HG03175 (cell line): ENCODE measurements around the gene HOXC9.

Experiments used
- ATAC-seq: cut with Tn5 transposase; IDR thresholded peaks from one replicate; pipeline ENCODE4 v1.9.1; 2021; ENCODE audit warnings: mild to moderate bottlenecking, moderate library complexity; ENCODE audit not compliant: unreplicated experiment

The HOXC9 gene

DNA sequence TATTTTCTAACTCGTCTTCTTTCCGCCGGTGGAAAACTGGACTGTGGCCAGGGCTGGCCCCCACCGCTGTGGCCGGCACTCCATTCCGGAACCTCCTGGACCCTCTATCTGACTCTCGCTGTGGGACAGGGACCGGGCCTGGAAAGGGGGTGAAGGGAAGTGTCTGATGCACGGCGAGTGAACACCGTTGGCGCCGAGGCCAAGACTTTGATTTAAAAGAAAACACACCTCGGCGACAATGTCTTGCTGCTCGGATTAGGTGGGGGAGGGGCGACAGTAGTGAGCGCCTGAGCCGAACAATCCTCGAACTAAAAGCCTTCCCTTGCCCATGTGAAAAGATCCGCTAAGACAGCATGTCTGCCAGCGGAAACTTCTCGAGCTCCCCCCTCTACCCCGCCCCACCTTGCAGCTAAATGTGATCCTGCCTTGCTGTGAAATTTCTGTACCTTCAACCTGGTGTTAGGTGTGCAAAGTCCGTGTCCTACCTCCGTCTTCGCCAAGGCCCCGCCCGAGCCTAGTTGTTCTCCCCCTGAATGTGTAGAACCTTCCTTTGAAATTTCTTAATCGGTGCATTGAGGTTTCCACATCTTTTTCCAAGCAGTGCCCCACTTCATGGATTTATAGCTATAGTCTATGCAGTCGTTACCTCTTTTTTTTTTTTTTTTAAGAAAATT lies 24.3 kb upstream of the HOXC9 start:
- ATAC-seq, result no peak

DNA sequence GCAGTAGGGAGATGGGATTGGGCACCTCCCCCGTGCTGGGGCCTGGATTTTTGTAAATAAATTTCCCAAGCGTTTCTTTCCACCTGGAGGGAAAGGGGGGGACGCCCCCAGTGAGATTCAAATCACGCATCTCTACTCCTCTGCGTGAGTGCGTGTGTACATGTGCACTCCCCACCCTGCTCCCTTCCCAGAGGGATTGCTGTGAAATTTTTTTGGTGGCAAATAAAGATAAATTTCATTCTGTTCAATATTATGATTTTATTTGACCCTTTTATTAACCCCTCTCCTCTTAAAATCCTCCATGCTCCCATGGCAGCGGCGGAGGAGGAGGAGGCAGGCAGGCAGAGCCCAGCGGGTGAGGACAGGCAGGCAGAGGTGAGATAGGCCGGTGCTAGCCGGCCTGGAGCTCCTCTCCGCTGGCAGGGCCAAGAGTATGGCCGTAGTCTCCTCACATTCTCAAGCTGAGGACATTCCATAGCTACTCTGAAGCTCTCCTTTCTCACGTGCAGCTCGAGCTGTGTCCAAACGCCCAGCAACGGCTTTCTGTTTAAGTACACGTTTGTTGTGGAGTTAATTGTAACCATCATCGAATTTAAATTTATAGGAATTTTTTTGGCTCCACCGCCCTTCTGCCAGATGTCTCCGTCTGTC lies 23.7 kb upstream of the HOXC9 start:
- ATAC-seq, result no peak

DNA sequence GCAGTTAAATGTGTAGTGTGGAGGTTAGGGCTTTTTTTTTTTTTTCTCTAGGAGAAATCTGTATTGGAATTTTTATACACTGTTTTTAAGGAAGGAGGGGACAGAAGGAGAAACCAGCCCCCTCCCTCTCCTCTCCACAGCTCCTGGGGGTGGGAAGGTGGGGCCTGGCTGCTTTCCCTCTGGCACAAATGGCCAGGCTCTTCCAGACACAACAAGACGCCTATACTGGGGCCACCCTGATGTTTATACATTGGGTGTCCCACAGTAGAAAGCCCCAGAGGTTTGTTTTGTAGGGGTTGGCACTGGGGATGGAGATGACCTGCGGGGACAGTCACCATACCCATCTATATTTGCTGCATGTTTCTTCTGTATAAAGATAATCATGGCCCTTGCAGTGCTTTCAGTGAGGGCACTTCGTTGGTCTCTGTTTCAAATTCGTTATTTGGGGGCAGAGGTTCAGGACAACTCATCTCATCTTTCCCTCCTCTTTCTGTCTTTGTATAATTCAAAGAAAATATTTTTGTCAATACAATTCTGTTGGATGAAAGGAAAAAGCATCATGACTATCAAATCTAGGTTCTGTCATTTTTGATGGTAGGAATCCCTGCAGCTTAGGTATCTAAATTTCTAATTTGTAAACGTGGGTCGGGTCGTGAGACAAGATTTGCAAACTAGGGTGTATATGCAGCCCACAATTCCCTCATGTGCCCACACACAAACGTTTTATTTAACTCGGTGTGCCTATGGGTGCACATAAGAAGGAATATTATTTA lies 23.0 kb upstream of the HOXC9 start:
- ATAC-seq, result no peak

DNA sequence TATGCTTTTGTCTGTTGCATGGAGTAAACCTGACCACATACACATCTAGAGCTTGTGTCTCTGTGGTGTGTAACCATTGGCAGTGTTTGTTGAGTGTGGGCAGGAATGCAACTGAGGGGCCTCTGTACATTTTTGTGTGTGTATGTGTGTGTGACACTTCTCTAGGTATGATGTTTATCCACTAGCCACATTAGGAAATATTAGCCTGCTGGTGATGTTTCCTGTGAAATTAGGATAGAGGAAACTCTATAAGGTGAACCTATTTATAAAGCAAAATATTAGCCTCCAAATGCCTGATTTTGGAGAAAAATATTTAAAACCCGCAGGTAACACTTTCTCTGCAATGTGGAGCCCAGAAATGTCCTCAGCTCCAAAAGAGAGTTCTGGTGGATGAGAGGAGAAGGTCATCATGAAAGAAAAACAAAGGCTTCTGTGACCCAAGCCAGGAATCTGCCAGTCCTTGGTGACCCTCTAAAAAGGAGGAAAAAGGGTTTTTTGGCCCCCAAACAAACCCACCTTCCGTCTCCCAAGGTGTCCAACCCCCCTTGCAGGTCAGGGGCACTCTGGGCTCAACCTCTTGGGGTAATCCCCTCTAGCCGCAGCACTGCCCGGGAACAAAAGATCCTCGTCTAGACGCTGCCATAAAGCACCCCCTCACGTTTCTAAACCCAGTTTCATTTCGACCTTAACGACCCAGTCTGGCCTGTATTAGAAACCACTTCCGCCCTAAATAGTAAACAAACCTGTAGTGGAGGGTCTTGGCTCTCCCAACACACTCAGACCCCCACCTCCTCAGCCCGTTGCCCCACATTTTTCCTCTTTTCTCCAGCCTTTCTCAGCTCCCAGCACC lies 22.1 kb upstream of the HOXC9 start:
- no peak for ATAC-seq

DNA sequence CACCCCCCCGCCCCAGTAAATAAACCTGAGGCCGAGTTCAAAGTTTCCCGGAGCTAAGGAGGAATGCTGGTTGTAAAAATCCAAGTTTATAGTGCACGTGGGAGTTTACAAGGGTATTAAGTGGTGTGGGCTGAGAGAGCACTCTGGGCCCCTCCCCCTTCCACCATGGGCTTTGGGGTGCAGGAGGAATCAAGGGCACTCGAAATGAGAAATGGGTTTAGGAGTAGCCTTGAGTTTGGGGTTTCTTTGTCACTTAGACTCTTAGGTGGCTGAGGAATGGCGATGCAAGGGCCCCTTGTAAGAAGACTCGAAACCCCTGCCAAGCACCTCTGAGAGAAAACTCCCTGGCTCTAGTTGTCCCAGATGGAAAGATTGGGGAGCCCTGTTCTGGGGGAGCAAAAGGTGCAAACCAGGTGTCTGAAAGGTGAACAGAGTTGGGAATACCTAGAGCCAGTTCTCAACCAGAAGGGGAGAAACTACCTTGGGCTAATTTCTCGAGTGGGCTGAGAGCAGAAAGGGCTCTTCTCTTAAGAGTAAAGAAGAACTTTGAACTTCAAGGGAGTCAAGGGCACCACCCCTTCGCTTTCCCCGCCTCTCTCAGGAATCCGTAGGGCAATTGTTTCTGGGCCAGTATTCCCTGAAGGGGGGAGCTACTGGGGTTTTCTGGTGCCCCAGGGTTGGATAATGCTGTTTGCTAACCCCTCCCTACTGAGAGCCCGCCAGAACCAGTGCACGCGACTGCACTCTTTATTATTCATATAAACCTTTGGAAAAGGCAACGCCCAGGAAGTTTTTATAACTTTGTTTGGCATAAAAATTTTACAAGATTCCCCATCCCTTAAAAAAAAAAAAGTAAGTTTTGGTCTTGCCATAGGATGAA lies 21.2 kb upstream of the HOXC9 start:
- no peak for ATAC-seq

DNA sequence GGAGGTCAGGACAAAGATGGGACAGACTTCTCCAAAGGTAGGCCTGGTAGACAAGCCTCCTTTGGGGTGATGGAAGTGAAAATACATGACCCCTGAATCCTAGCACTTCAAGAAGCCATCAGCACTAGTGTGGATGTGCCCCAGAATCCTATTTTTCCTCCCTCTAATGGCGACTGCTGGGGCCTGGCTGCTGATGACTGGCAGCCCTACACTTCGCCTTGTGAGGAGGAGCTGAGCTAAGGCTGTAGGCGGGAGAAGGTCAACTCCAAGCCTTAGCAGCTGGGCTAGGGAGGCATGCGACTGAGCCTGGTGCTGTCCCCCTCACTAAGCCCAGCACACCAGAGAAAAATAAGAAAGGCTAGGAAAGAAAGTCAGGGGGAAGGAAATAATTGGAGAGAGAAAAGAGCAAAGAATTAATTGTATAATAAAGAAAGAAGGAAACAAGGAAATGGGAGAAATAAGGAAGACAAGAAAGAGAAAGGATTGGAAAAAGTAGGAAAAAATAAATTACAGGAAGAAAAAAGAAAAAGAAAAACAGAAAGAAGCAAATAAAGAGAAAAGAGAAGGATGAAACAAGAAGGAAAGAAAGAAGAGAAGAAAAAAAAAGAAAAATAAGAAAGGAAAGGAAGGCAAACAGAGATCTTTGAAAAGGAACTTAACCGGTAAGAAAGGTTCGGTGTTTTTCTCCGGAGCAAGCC lies 19.7 kb upstream of the HOXC9 start:
- ATAC-seq, result no peak

DNA sequence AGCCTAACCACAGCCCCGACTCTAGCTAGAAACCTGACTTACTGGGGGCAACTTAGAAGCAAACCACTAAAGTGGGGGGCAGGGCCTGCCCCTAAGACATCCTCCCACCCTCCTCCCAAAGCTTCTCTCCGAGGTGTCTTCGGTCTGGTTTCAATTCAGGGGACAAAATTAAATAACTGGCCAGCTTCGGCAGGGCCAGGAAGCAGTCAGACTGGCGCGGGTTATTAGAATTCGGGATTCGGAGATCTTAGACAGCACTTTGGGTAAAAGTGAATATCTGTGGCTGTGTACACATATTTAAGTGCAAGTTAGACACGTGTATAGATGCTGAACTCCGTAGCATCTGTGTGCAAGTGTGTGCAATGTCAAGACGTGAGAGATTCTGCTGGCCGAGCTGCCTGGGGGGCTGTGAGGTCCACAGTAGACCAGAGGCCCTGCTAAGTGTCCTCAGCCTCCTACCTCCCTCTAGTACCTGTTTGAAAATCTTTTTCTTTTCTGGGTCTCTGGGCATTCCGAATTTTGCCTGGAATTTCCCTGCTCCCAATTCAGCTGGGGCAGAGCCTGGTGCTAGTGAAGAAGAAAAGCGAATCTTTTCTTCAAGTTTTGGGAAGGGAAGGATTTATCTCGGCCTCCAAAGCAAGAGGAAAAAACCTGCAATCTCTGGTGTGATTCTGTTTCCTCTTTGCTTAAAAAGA lies 19.0 kb upstream of the HOXC9 start:
- ATAC-seq, result no peak

DNA sequence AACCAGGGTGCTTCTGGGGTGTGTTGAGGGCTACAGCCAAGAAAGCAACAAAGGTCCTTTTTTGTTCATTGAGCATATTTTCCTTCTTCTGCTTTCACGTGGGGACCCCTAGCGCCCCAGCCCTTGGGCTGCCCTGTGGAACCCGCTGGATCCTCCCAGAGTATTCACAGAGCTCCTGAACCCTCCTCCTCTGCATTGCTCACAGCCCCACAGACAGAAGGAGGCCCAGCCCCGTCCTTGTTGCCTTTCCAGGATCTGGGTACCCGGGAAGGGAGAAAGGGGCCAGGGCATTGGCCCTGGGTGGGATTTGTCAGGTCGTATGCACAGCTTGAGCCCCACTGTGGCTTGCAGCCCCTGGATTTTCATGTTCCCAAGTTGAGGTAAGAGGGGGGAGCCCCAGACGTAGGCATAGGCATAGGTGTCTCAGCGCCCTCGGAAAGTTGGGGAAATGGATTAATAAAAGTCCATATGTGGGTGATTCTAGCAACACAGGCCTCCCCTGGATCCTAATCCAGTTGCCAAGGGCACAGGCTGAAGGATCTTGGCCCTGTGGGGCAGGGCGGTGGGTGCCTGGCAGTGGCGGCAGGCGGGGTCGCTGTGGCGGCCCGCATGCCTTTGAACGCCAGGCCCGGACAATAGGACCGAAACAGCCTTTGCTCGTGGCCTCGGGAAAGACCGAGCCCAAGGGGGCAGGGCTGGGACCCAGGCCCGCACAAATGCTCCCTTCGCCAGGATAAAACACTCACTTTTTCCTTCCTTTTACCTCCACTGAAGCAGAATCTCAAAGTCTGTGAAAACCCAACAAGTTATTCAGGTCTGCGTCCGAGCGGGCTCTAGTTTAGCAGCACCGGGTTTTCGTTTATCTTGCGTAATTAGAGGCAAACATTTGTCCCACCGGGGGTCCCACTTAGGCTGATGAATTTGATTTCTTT lies 18.1 kb upstream of the HOXC9 start:
- no peak for ATAC-seq

DNA sequence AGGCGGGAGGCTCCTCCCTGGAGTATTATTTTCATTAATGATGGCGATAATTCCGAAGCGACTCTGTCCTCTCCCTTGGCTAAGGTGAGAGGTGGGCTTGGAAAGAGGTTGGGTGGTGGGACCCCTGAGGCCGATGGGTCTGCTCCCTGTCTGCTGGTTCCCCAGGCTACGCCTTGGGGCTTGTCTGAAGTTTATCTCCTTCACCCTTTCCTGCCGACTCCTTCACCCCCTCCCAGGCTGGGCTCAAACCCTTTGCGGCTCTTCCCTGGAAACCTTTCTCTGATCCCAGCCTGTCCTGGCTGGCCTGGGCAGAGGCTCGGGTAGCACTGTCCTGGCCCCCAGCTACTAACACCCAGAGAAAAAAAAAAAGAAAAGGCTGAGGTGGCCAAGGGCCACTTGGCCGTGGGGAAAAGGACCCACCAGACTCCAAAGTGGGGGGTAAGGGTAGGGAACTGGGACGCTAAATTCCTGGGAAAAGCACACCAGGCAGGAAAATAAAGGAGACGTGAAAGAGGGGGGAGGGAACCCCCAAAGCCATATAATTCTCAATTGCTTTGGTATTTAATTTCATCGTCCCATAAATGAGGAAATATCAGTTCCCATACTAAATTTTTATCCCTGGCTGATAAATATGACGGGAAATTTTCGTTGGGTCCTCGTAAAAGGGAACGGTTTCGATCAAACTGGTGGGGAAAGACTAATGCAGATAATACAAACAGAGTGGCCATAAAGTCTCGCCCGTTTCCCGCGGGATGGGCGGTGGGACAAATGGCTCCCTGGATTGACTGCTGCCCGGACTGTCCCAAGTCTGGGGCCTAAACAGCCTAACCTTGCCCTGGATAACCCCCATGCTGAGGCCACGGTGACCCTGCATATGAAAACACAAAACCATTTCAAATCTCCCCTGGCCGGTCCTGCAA lies 17.1 kb upstream of the HOXC9 start:
- no peak for ATAC-seq

DNA sequence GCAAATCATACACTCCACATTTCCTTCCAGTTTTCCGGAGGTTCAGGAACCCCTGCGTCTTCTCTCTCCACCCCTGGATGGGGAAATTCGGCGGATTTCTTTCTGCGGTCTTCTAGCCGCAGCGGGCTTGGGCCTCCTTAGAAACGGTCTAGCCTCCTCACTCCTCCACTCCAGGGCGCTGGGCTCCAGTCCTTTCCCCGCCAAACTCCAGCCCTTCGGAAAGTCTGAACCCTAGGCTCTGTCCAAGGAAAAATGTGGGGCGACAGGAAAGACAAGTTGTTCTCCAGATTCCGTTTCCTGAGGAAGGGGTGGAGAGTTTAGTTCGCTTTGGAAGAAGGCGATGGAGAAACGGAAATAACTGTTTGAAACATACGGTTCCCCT lies 16.4 kb upstream of the HOXC9 start:
- no peak for ATAC-seq

DNA sequence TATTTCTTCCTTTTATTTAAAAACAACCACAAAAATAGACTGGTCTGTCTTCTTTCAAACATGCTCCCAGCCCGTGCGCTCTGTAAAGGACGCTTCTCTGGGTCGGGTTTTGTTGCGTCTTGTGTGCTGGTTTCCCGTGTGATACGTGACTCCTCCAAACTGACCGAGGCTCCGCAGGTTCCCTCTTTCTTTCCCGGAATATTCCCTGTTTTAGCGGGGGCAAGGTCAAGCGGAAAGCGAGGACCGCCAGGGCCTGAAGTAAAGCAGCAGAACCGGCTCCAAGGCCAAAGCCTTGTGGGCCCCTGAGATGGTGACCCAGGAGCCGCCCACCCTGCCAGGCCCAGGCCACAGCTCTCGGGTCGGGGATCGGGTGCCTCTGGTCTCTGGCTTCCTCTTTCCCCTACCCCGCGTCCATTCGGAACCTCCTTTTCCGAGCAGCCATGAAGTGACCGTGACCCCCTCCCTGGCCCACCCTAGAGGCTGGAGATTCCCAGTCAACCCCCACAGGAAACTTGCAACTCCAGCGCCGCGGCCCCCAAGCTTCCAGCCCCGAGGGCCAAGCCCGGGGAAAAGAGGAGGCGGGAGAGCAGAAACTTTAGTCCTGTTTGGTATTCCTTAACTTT lies 15.9 kb upstream of the HOXC9 start:
- ATAC-seq, result no peak

DNA sequence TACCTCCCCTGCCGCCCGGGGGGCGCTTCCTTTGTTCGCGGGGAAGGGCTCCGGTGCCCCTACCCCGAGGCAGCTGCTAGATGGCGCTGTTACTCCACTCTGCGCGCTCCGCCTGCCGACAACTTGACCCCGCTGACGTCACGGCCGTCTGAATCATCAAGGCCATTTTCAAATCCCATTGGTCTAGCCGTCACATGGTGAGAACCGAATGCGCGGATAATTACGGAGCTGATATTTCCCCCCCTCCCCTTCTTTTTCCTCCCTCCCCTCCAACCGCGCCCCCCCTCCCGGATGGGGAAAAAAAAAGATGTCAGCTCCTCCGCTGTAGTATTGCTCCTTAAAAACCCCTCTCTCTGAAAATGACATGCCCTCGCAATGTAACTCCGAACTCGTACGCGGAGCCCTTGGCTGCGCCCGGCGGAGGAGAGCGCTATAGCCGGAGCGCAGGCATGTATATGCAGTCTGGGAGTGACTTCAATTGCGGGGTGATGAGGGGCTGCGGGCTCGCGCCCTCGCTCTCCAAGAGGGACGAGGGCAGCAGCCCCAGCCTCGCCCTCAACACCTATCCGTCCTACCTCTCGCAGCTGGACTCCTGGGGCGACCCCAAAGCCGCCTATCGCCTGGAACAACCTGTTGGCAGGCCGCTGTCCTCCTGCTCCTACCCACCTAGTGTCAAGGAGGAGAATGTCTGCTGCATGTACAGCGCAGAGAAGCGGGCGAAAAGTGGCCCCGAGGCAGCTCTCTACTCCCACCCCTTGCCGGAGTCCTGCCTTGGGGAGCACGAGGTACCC lies 14.9 kb upstream of the HOXC9 start, which contains the start of gene HOXC10:
TSS of gene HOXC10 (plus strand) at position 246 of the 791 bp plus-strand sequence. CDS start at position 360, 114 bp downstream.
- ATAC-seq, result no peak

DNA sequence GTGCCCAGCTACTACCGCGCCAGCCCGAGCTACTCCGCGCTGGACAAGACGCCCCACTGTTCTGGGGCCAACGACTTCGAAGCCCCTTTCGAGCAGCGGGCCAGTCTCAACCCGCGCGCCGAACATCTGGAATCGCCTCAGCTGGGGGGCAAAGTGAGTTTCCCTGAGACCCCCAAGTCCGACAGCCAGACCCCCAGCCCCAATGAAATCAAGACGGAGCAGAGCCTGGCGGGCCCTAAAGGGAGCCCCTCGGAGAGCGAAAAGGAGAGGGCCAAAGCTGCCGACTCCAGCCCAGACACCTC lies 14.3 kb upstream of the HOXC9 start:
- no peak for ATAC-seq

DNA sequence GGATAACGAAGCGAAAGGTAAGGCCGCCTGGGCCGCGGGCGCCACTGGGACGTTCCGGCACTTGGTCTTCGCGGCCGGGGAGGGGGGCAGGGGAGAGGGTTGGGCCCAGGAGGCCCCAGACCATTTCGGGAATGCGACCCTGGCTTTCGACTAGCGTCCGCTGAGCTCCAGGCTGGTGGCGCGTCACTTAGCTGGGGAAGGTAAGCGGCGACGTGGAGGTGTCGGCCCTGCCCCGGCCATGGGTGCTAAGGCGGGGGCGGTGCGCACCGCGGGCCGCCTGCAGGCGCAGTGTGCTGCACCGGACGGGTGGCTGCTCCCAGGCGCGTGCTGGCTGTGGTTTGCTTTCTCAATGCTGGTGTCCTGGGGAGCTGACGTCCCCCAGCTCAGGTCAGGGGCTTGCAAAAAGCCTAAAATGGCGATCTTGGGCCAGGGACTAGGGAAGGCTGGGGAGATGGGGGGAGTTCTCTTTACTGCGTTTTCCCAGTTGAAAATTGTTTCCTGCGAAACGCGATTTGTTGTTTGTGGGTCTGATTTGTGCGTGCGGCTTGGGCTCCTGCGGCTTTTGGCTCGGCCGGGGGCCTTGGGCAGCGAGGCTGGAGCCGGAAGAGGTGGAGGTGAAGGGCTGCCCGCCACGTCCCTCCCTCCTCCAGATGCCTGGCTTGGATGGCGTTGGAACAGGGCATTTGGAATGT lies 13.8 kb upstream of the HOXC9 start:
- ATAC-seq, result no peak
